HG03280 (cell line): ENCODE data around the gene PDK2.

ENCODE experiments used
- ATAC-seq: cut with Tn5 transposase; IDR thresholded peaks from one replicate; pipeline ENCODE4 v1.9.1; 2021; ENCODE audit warnings: mild to moderate bottlenecking, moderate library complexity; ENCODE audit not compliant: unreplicated experiment

PDK2 gene

DNA sequence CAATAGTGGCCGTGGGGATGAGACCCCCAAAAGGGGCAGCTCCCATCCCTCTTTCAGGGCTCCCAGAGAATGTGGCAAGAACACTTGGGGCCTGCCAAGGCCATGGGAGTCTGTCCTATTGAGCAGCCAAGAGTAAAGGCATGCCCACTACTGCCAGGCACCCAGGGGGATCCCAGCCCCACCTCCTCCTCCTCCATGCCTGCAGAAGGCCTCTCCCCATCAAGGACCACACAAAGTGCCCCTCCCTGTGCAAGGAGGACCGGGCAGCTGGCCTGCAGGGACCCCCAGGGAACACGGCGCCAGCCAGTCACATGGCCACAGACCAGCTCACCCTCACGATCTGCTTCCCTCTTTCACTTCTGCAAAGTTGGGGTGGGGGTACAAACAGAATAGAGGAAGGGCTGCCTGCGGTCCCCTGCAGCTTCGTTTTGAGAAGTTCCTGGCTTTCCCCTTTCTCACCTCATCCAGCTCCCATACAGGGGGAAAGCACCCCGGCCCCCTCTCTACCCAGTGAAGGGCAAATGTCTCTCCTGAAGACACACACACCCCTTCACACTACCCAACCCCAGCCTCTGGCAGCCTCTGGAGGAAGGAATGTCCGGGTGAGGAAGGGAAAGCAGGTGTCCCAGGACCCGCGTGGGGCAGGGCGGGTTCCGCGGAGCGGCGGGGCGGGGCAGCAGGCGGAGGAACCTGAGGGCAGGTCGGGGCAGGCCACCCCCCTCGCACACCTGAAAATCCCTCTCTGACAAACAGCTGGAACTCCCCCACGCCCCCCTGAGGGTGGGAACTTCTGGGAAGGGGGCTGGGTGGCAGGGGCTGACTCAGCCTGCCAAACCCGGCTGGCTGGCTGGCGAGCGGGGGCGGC is 53.3 kb downstream of the PDK2 start:
- ATAC-seq = peak; percentile 22

DNA sequence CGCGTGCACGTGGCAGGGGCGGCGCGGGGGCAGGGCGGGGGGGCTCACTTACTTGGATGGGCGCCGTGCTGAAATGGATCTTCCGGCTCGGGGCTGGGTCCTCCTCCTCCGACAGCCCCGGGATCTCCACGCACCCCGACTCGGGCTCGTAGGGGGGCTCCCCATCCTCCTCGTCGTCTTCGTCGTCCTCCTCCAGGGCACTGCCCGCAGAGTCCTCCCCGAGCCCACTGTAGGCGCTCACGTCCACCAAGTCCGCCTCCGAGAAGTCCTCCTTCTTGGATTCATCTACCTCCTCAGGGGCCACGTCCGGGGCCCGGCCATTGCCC is 53.9 kb downstream of the PDK2 start:
- no peak for ATAC-seq

DNA sequence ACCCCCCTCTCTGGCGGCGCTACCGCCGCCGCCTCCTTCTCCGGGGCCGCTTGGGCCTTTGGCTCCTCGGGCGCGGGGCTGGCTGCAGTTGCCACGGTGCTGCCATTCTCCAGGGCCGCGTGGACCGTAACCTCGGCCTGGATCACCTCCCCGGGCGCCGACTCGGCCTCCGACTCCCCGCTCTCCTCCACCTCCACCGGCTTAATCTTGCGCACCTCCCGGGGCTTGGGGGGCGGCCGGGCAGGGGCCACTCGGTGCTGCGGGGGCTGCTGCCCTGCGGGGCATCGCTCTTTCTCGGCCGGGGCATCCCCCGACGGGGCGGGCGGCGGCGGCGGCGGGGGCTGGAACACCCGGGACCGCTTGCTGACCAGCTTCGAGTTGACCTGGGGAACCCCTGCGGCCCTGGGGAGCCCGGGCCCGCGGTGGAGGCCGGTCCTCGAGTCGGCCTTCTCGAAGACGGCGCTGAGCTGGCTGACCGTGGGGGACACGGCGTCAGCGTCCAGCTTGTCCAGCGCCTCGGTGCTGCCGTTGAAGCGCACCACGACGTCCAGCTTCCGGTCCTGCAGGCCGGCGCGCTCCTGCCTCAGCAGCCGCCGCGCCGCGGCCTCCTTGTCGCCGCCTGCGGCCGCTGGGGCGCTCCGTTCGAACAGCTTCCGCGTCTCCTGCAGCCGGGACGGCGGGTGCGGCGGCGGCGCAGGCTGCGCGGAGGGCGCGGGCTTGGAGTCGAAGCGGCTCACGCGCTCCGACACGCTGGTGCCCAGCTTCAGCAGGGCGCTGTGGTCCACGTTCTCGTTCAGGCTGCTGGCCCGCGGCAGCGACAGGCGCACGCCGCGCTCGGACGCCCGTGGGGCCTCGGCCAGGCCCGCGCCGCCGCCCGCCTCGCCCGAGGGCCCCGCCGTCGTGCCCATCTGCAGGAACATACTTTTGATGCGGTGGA is 54.5 kb downstream of the PDK2 start:
- no peak for ATAC-seq

DNA sequence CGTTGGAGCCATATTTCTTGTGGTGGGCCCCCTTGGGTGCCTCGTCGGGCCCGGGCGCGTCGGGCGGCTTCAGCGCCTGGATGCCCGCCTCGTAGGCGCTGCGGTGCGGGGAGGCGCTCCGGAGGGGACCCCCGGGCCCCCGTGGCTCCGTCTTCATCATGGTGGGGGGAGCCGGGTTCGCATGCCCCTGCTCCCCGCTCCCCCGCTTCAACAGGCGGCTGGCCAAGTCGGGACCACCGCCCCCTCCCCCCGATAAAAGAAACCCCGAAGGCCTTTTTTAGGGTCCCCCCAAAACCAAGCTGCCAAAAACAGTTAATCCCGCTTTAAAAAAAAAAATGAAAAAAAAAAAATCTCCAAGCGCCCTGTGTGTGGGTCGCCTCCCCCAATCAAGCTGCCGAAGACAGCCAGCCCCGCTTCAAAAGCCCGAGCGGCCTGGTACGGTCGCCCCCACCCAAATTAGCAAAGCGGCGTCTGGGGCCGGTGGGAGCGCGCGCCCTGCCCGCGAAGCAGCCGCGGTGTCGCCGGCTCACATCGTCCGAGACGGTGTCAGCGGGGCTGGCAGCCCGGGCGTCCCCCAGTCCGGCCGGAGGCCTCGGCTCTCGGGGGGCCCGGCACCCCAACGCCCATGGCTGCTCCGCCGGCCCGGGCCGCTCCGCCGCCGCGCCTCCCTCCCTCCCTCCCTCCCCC is 55.3 kb downstream of the PDK2 start, which contains the start of gene PPP1R9B:
TSS of gene PPP1R9B (minus strand) at position 324 of the 687 bp plus-strand sequence. CDS start at position 160, 164 bp downstream.
- no peak for ATAC-seq

DNA sequence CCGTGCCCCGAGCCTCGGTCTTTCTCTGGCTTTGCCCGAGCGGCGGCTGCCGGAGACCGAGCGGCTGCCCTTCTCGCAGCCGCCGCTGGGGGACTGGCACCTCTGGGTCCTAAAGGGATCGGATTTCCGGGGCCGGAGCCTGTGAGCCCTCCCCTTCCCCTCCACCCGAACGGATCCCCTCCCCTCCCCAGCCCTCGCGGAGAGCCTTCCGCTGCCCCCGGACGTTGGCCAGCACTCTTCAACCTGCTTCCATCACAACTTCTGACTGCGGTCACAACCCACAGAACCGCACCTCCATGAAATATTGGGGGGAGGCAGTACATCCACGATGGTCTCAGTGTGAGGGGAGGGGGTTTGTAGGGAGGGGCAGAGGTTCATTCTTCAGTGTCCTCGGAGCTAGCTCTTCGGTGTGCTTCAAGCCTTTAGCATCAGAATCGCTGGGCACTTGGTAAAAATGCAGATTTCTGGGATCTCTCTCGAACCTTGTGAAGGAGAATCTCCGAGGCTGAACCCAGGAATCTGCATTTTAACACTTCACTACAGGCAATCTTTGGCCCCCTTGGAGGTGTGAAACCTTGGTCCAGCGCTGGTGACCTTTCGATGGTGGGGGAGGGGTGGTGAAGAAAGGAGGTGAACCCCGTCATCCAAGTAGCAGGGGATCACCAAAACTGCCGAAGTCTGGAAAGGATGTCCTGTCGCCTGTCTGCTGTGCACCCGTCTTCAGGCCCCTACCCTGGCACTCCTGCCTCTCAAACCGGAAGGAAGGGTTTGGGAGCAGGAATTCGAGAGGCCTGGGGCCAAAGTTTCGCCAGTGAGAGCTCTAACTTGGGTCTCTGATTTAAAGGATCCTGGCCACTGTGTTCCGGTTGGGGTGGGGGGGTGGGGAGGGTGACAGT is 56.1 kb downstream of the PDK2 start:
- peak; percentile 58 for ATAC-seq

DNA sequence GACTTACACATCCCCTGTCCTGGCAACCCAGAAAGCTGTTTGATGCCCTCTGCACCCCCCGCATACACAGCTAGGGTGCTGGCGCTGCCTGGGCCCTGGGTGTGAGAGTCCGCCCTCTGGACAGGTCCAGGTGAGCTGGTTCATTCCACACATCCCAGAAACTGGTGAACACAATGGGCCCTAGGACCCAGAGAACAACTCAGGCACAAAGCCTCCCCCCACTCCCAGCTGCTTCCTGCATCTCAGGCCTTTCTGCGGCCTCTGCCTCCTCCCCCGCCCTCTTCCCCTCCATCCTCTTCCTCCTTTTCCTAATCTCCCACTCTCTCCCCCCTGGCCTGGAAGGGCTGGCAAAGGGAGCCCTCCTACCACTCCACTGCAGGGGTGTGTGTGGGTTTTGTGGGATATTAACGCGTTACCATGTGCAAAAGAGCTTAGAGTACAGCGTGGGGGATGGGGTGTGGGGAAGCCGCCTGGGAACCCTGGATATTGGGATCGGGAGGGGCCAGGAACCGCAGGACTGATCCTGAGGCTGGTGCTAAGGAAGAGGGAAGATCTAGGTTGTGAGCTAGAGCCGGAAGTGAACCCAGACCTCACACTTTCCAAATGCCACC is 56.9 kb downstream of the PDK2 start:
- ATAC-seq = peak; percentile 24

DNA sequence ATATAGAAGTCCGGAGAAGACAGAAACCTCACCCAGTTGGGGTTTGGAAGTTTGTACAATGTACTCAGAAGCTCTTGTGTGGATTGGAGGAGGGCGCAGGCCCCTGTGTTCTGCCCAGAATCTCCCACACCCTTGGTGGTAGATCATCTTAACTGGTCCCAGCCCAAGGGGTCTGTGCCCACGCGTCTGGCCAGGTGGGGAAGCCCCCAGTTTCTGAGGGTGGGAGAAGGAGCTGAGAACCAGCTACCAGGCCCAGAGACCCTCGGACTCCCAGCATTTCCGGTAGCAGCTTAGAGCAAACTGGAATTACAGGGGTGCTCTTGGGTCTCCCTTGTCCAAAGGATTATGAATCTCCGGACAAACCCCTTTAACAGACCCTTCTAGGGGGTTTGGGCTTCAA is 57.6 kb downstream of the PDK2 start:
- no peak for ATAC-seq

DNA sequence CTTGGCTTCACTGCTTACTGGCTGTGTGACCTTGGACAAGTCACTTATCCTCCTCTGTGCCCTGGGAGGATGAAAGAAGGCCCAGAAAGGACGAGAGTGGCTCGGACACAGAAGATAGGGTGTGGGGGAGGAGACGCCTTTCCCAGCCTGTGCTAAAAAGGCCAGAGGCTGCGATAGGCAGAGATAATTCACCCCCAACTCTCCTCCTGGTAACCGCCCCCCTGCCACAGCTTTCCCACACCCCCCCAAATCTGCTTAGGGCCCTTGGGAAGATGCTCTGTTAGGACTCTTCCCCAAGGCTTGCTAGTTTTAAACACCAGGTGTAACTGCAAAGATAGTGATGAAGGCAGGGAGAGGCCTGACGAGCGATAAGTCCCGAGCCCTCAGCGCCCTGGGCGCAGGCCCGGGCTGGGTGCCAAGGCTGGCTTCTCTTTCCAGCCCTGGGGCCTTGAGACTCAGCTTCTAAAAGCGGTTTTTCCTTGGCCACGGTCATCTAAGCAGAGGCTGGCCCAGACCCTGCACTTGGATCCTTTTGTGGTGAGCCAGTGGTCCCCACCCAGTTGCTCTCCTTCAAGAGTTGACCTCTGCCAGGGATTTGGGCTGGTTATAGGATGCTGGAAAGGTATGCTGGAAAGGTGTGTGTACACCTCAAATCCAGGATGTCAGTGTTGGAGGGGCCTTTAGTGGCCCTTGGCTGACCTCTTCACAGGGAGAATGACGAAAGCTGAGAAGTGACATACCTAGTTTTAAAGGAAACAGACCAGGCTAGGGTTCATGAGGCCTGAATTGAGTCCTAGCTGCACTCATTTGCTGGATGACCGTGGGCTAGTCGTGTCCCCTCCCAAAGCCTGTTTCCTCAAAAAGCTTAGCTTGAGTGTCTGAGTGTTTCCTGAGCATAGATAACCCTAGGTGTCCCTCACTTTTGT is 58.8 kb downstream of the PDK2 start:
- no peak for ATAC-seq

DNA sequence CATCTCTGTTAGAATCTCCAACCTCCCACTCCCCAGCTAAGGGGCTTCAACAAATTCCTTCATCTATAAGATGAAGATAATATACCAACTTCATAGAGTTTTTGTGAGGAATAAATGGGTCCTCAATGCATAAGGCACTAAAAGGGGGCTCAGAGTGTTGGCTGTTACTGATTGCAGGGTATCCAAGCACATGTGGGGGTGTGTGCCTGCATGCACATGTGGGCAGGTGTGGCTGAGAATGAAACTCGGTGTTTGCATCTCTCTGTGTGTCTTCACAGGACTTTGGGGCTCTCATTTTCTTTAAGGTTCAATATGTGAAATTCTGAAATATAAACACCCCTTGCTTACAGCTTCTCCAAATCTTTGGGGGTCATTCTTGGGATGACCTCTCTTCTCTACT is 59.5 kb downstream of the PDK2 start:
- no peak for ATAC-seq

DNA sequence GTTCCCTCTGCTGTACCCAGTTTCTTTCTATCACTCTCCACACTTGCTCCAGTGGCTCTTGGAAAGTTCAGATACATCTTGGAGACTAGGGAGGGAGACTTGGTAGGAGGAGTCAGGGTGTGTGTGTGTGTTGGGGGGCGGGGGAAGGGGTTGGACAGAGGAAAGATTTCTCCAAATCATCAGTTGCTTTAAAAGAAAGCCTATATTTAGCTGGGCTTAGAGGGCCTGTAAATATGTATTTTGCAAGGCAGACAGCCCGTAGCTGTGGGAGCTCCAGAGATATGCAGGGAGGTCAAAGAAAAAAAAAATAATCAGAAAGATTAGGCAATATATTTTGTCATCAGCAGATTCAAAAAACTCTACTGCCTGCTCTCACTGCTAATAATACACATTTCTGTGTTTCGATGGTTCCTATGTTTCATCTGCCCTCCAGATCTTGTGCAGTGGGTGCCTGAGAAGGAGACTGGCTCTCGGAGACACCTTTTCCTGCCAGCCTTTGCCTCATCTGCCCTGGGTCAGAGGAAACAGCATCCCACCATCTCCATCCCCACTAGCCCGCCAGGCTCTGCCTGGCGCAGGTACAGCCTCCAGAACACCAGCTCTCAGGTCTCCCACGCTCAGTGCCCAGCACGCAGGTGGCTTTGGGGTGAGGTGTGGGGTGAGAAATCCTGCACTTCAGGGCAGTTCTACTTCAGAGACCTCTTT is 60.1 kb downstream of the PDK2 start:
- ATAC-seq = no peak

DNA sequence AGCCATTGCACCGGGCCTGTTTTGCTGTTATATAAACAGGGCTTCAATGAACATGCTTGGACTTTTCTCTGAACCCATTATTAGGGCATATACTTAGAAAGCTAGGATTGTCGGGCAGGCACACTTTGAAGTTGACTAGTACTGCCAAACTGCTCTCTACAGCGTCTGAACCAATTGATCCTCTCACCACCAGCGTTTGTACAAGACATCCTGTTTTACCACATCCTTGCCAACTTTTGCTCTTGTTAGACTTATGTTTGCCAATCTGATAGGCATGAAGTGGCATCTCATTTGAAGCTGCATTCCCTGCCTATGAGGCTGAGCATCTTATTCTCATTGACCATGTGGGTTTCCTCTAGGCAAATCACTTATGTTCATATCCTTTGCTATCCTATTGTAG is 62.7 kb downstream of the PDK2 start:
- ATAC-seq = no peak

DNA sequence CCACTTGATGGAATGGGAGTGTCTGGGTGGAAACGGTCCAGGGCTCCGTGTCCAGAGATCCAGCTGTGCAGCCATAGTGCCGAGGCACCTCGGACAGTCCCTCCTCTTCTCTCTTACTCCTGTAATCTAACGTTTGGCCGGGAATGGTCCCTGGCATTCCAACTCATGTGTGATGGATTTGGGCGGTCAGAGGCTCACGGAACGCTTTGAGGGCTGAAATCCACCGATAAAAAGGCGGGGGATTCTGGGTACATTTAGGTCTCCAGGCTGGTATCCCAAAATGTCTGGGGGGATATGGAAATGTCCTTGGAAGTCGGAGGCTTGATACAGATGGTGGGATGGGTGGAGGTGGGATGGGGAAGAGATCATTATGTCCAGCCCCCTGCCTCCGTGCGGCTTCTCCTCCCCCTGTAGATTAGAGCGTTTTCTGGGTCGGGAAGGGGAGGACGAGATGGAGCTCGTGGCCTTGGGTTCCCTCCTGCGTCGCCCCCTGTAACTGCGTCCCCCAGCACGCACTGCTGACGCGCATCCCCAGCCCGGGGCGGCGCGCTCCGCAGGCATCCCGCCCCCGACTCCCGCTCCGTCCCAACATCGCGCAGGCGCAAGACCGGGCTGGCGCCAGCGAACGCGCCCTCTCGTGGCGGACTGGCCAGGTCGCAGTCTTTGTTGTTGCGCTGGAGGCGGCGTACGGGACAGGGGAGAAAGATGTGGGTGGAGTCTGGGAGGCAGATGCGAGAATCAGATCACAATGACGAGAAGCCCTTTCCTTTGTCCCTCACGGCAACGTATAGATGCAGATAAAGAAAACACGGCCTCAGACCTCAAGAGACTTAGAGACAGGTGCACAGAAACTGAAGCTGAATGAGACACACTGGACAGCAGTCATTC is 66.1 kb downstream of the PDK2 start:
- peak; percentile 93 for ATAC-seq
